GM13976 (cell line): ENCODE measurements around the gene LMAN2L.

Experiments used
- DNase-seq: peaks from one replicate; pipeline ENCODE4 v3.0.0; 2012; ENCODE audit warnings: low spot score
- in situ Hi-C: fragments of 300-500 bp; cut with MboI; formaldehyde crosslinking; loops from one replicate; pipeline ENCODE4 v1.12.0; 2022; ENCODE audit warnings: low sequenced_read_pairs, mixed read lengths, inconsistent platforms; ENCODE audit not compliant: unreplicated experiment
- TF ChIP-seq, protein P1 (sequence below): IDR thresholded peaks from 2 replicates; pipeline ENCODE4 v1.5.1; 2012; ENCODE audit warnings: borderline replicate concordance, mild to moderate bottlenecking; ENCODE audit not compliant: insufficient read depth; ENCODE audit errors: extremely low read depth, missing control alignments, control extremely low read depth

The LMAN2L gene

DNA sequence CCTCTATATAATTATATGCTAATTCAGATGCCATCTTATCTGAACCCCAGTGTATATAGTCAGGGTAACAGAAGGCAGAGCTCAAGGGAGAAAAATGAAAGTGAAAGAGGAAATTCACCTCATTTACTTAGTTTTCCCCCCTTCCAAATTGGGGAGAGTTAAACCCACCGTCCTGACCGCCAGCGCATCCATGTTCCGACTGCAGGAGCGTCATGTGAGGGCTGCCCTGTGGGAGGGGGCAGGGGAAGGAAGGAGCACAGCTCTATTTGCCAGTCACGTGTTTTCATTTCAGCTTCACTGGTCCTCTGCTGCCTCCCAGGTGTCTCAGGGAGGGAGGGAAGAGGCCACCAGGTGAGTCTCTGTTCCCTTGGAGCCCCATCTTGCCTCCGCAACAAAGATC lies 34.1 kb upstream of the LMAN2L start:
- in situ Hi-C loops, result no loop called here
- TF ChIP-seq, protein P1, sequence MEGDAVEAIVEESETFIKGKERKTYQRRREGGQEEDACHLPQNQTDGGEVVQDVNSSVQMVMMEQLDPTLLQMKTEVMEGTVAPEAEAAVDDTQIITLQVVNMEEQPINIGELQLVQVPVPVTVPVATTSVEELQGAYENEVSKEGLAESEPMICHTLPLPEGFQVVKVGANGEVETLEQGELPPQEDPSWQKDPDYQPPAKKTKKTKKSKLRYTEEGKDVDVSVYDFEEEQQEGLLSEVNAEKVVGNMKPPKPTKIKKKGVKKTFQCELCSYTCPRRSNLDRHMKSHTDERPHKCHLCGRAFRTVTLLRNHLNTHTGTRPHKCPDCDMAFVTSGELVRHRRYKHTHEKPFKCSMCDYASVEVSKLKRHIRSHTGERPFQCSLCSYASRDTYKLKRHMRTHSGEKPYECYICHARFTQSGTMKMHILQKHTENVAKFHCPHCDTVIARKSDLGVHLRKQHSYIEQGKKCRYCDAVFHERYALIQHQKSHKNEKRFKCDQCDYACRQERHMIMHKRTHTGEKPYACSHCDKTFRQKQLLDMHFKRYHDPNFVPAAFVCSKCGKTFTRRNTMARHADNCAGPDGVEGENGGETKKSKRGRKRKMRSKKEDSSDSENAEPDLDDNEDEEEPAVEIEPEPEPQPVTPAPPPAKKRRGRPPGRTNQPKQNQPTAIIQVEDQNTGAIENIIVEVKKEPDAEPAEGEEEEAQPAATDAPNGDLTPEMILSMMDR, result no peak
- no peak for DNase-seq

DNA sequence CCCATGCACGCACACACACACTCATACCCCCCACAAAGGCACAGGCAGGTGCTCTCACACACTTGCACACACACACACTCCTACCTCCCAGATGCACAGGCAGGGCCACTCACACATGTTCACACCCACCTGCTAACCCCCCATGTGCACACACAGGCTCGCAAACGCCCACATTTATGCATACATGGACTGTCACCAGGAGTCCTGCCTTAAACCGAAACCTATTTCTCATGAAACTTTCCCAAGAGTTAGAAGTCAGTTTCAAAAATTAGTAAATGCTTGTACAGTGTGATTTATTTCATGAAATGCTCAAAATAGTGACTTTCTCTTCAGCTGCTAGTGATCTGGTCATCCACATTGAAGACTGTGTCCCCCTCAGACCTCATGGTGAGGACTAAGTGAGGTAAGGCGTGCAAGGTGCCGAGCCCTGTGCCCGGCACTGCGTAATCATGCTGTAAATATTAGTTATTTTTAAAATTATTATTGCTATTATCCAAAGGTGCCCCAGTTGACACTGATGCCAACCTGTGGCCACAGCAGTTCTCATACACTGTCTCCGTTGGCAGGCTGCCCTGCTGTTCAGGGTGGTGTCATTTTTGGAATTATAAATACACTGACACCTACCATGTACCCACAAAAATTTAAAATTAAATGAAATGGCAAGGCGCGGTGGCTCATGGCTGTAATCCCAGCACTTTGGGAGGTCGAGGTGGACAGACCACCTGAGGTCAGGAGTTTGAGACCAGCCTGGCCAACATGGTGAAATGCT lies 33.2 kb upstream of the LMAN2L start:
- TF ChIP-seq, protein P1, result no peak
- in situ Hi-C loops, result no loop called here
- DNase-seq, result peak; percentile 75

DNA sequence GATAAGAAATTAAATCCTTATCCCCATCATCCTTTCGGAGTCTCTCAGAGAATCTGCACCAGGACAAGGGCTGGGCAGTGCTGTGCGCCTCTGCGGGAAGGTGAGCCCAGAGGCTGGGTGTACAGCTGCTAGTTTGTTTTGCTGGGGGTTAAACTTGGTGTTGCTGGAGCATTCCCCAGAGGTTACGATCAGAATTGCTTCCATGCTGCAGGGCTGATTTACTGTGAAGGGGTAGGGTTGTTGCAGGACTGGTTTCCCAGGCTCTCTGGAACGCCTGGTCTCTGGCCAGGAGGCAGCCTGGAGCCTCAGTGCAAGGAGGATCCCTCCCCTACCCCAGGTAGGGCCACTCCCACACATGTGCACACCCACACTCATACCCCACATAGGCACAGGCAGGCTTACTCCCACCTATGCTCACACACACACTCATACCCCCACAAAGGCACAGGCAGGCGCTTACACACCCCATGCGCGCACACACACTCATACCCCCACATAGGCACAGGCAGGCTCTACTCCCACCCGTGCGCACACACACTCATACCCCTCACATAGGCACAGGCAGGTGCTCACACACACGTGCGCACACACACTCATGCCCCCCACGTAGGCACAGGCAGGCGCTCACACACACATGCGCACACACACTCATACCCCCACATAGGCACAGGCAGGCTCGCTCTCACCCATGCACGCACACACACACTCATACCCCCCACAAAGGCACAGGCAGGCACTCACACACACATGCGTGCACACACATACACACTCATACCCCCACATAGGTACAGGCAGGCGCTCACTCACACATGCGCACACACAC lies 32.1 kb upstream of the LMAN2L start:
- DNase-seq, result no peak
- in situ Hi-C loops, result no loop called here
- TF ChIP-seq, protein P1, result no peak

DNA sequence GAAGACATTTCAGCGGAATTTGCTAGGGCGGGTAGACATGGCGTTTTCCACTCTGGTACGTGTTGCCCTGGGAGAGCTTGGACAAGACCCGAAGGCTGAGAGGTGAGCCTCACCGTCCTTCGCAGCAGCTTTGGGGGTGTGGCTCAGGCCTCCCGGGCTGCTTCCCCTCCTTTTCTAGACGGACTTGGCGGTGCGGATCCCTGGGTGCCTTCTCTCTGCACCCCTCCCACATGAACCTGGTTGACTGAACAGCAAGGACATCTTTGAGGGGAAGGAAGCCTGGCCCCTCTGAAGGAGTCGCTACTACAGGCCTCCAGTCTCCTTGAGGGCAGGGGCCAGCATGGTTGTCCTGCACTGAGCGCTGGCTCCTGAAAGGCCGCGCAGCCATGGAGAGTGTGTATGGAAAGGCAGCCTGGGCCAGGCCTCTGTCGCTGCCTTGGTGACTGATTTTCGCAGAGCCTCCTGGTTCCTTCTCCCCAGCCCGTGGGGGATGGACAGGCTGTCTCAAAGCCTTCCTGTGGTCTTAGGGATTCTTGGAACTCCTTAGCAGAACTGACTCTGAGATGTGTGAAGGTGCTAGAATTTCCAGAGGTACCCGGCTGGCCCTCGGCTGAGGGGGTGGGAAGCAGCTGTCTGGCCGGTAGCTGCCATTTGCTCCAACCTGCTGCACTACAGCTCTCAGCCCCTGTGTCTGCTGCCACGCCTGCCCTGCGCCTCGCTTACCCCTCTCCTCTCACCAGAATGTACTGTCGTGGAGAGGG lies 30.8 kb upstream of the LMAN2L start:
- DNase-seq, result no peak
- TF ChIP-seq, protein P1, result no peak
- in situ Hi-C loops, result no loop called here

GRCh38 chr2:96769814-96770213 lies 29.9 kb upstream of the LMAN2L start:
- no peak for DNase-seq
- TF ChIP-seq, protein P1, result no peak

GRCh38 chr2:96768083-96768561 lies 28.3 kb upstream of the LMAN2L start:
- DNase-seq, result peak; percentile 61
- TF ChIP-seq, protein P1, result no peak
- in situ Hi-C loops, result no loop called here

More at GRCh38 chr2:96769814-96770213, 29.9 kb upstream of the LMAN2L start:
- in situ Hi-C loops, result no loop called here
